Body of pancreas (tissue), 4 donors: ENCODE measurements around the gene PRODH2.

Source experiments
- POLR2A ChIP-seq, 3 donors: fragments of 450-650 bp; IDR thresholded peaks; one replicate each; pipeline ENCODE4 v1.6.1; 2016; ENCODE audit warnings: antibody characterized with exemption in 3 of 3, mild to moderate bottlenecking in 2 of 3
- TF ChIP-seq, protein P1 (sequence below), 7 experiments: fragments of 450-650 bp in 4 of 7; fragments of 200-600 bp in 3 of 7; sonication (generic) in 3 of 7; IDR thresholded peaks; one replicate each; pipeline ENCODE4 v1.5.1; 2016 to 2019; ENCODE audit warnings: antibody characterized with exemption in 7 of 7

DNA sequence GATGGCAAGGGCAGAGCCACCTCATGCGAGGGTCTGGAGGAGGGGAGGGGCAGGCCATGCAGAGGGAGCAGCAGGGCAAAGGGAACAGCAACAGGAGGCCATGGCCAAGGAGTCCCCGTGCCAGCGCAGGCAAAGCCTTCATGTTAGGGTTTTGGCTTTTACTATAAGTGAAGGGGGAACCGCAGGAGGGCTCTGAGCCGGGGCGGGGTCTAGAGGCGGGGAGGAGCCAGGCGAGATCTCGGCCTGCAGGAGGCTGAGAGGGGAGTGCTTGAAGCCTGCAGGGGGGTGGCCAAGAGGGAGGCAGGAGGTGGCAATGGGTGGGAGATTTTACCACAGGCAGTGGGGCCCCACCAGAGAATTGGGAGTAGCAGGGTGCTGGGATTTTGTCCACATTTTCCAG is 31.0 kb downstream of the PRODH2 start:
- TF ChIP-seq, protein P1, sequence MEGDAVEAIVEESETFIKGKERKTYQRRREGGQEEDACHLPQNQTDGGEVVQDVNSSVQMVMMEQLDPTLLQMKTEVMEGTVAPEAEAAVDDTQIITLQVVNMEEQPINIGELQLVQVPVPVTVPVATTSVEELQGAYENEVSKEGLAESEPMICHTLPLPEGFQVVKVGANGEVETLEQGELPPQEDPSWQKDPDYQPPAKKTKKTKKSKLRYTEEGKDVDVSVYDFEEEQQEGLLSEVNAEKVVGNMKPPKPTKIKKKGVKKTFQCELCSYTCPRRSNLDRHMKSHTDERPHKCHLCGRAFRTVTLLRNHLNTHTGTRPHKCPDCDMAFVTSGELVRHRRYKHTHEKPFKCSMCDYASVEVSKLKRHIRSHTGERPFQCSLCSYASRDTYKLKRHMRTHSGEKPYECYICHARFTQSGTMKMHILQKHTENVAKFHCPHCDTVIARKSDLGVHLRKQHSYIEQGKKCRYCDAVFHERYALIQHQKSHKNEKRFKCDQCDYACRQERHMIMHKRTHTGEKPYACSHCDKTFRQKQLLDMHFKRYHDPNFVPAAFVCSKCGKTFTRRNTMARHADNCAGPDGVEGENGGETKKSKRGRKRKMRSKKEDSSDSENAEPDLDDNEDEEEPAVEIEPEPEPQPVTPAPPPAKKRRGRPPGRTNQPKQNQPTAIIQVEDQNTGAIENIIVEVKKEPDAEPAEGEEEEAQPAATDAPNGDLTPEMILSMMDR (IDR thresholded peaks at IDR 0.05): no peak
- TF ChIP-seq POLR2A (IDR thresholded peaks at IDR 0.05): no peak
